Activated CD8-positive, alpha-beta memory T cell treated with anti-CD3 and anti-CD28 coated beads for 4 hours (primary cell): ENCODE measurements around the gene TMEM89.

Experiments
- DNase-seq, 2 donors: peaks; one replicate each; pipeline ENCODE4 v3.0.0-alpha.2; 2020; ENCODE audit warnings: low read depth in 2 of 2

The TMEM89 gene

GRCh38 chr3:48621461-48621869 lies at the start of gene TMEM89:
Gene TMEM89, minus strand, starts transcription at chr3:48621769. Its CDS starts 13 bp downstream, at chr3:48621756.
- no peak for DNase-seq

GRCh38 chr3:48664929-48665328 lies 43.4 kb upstream of the TMEM89 start:
- DNase-seq = no peak

GRCh38 chr3:48664313-48664644 lies 42.7 kb upstream of the TMEM89 start:
- DNase-seq = no peak

GRCh38 chr3:48663489-48664312 lies 42.1 kb upstream of the TMEM89 start:
- DNase-seq = peak; percentile 58 to 76

GRCh38 chr3:48662753-48663488 lies 41.4 kb upstream of the TMEM89 start, which contains the start of gene CELSR3:
Gene CELSR3, minus strand, starts transcription at chr3:48662886. Its CDS starts 252 bp downstream, at chr3:48662634.
- peak in 1 of 2 donors; percentile 31 for DNase-seq

- no peak for DNase-seq
Observed at GRCh38 chr3:48662145-48662752, 40.7 kb upstream of the TMEM89 start.

- peak; percentile 52 to 53 for DNase-seq
Observed at GRCh38 chr3:48661501-48662144, 40.1 kb upstream of the TMEM89 start.

GRCh38 chr3:48660800-48661400 lies 39.3 kb upstream of the TMEM89 start:
- no peak for DNase-seq

- no peak for DNase-seq
Observed at GRCh38 chr3:48656841-48657281, 35.3 kb upstream of the TMEM89 start.

GRCh38 chr3:48656061-48656840 lies 34.7 kb upstream of the TMEM89 start:
- peak; percentile 71 to 80 for DNase-seq

- peak in 1 of 2 donors; percentile 59 for DNase-seq
Observed at GRCh38 chr3:48655606-48656005, 34.0 kb upstream of the TMEM89 start.

GRCh38 chr3:48655063-48655462 lies 33.5 kb upstream of the TMEM89 start:
- DNase-seq = no peak

GRCh38 chr3:48652923-48653715 lies 31.6 kb upstream of the TMEM89 start:
- no peak for DNase-seq

GRCh38 chr3:48651771-48652170 lies 30.2 kb upstream of the TMEM89 start:
- DNase-seq = no peak

- no peak for DNase-seq
Observed at GRCh38 chr3:48650723-48651122, 29.2 kb upstream of the TMEM89 start.

- no peak for DNase-seq
Observed at GRCh38 chr3:48648188-48648850, 26.8 kb upstream of the TMEM89 start.

- no peak for DNase-seq
Observed at GRCh38 chr3:48647714-48648113, 26.1 kb upstream of the TMEM89 start.

GRCh38 chr3:48644898-48645760 lies 23.6 kb upstream of the TMEM89 start:
- DNase-seq = no peak
